ENCODE data around the gene DVL1.
"Not testable (repeated sequence)": the region's sequence is repeated elsewhere in the genome, so short reads cannot be mapped to it uniquely, and the experiment has no call there.

Gene DVL1

GRCh38 chr1:1324524-1325287 lies 24.5 kb downstream of the DVL1 start, which contains the start of the genes CPTP and INTS11:
TSS of gene CPTP (plus strand) at chr1:1324802. CDS start at chr1:1326911, 2,109 bp downstream.
TSS of gene INTS11 (minus strand) at chr1:1324660. CDS start at chr1:1324608, 52 bp downstream.
- peak; percentile 89 for DNase-seq

DNA sequence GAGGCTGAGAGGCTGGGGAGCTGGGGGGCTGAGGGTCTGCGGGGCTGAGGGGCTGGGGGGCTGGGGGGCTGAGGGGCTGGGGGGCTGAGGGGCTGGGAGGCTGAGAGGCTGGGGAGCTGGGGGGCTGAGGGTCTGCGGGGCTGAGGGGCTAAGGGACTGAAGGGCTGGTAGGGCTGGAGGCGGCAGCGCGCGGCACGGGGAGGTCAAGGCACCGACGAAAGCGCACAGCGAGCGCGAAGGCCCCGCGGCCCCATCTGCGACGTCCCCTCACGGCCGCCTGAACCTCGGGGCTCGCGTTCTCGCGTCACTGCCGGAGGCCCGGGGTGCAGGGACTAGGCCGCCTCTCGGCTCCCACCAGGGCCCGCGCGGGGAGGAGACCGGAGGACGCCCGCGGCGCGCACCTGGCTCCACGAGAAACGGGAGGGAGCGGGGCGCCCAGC lies 25.1 kb downstream of the DVL1 start:
- no peak for DNase-seq

- DNase-seq: no peak
Observed at GRCh38 chr1:1322952-1323351, 26.3 kb downstream of the DVL1 start.

DNA sequence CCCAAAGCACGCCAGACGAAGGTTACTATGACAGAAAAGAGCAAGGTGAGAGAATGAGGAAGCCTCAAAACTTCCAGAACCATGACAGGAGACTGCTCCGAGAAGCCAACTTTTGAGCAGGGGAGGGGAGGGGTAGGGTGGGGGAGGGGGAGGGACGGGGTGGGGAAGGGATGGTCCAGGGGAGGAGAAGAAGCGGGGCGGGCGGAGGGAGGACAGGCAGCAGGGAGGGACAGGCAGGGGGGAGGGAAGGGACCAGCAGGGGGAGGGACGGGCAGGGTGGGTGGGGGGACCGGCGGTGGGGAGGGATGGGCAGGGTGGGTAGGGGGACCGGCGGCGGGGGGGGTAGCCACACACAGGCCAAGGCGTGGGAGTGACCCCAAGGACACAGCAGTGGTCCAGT lies 26.8 kb downstream of the DVL1 start:
- DNase-seq: no peak

GRCh38 chr1:1321477-1321876 lies 27.7 kb downstream of the DVL1 start:
- DNase-seq: no peak

- DNase-seq: no peak
Observed at GRCh38 chr1:1320666-1321448, 28.4 kb downstream of the DVL1 start.

DNA sequence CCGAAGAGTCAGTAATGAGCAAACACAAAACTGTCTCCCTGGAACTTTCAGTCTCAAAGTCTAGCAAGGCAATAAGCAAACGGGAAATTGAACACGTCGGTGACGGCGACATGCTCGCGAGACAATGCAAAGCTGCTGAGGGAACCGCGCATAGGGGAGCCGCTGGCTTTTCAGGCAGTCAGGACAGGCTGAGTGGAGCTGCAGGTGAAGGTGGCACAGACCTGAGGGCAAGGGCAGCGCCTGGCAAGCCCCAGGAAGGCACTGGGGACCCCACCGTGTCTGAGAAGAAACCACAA lies 29.6 kb downstream of the DVL1 start:
- no peak for DNase-seq

GRCh38 chr1:1318777-1319645 lies 30.2 kb downstream of the DVL1 start:
- no peak for DNase-seq

DNA sequence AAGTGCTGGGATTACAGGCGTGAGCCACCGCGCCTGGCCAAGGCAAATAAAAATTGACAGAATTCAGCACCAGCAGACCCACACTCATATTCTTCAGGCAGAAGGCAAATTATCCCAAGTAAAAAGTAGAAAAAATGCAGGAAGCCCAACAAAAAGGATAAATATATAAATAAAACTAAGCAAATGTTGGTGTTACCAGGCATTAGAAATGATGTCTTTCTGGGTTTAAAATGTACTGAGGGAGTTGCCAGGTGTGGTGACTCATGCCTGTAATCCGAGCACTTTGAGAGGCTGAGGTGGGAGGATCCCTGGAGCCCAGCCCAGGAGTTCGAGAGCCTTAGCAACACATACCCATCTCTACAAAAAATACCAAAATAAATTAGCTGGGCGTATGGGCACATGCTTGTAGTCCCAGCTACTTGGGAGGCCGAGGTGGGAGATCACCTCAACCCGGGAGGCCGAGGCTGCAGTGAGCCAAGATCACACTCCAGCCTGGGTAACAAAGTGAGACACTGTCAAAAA lies 31.0 kb downstream of the DVL1 start:
- DNase-seq: no peak

GRCh38 chr1:1317420-1317819 lies 31.8 kb downstream of the DVL1 start:
- no peak for DNase-seq

- DNase-seq: not testable (repeated sequence)
Observed at GRCh38 chr1:1316199-1316598, 33.0 kb downstream of the DVL1 start.

- no peak for DNase-seq
Observed at GRCh38 chr1:1315435-1315954, 33.7 kb downstream of the DVL1 start.

DNA sequence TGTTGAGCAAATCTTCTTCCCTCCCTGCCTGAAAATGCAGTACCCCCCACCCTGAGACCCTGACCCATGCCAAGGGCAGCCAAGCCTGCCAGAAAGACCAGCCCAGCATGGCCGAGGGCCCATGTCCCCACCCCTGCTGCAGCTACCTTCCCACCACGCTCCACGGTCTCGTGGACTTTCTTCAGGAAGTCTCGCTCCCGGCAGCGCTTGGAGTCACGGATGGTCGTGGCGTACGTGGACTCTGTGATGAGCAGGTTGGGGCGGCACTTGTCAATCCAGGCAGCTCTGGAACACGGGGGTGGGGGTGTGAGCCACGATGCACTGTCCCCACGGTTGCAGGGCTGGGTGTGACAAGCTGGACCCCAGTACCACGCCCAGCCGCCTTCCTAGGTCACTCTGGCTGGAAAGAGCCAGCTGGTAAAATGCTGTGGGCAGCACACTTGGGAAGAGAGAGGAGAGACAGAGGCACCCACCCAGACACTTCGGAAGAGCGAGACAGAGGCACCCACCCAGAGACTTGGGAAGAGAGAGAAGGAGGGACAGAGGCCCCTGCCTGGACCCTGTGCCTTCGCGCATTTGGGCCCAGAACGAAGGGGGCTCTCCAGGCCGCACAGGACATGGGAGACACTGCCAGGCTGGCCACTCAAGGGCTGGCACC lies 34.4 kb downstream of the DVL1 start:
- no peak for DNase-seq

DNA sequence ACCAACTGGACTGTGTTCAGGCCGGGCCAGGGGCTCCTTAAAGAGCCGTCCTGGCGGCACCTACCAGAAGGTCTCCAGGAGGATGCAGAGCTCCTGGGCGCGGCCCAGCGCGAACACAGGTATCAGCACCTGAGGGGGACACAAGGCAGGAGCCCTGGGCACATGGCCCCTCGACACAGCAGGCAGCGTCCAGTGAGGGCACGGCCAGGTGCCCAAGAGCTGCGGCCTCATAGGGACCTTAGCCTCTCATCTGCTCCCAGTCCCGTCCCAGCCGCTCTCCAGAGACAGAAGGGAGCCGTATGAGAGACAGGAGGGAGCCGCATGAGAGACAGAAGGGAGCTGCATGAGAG lies 35.0 kb downstream of the DVL1 start:
- DNase-seq: no peak

DNA sequence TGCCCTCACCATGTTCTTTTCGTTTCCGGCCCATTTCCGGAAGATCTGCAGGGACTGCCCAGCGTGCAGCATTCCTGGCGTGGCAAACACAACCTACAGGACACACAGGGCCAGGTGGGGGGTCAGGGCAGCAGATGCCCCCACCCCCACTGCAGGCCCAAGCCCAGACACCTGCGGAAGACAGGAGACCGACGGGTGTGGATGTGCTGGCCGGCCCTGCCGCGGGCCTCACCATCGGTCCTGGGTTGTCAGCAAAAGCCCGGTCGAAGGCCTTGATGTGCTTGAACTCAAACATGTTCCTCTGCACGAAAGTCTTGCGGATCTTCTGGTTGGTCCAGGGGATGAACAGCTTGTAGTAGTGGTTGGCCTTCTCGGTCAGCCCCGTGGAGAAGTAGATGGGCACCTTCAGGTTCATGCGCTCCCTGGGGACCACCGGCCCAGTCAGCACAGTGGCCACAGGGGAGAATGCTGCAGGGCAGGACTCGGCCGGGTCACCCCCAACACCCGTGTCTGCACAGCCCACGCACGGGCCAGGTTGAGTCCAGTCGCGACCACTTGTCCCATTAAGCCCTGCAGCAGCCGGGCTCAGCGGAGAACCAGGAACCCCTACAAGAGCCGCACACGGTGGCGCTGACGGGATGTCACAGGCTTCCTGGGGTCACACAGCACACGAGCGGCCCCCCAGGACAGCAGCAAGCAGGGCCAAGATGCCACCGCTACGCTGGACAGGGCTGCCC lies 35.5 kb downstream of the DVL1 start:
- no peak for DNase-seq

DNA sequence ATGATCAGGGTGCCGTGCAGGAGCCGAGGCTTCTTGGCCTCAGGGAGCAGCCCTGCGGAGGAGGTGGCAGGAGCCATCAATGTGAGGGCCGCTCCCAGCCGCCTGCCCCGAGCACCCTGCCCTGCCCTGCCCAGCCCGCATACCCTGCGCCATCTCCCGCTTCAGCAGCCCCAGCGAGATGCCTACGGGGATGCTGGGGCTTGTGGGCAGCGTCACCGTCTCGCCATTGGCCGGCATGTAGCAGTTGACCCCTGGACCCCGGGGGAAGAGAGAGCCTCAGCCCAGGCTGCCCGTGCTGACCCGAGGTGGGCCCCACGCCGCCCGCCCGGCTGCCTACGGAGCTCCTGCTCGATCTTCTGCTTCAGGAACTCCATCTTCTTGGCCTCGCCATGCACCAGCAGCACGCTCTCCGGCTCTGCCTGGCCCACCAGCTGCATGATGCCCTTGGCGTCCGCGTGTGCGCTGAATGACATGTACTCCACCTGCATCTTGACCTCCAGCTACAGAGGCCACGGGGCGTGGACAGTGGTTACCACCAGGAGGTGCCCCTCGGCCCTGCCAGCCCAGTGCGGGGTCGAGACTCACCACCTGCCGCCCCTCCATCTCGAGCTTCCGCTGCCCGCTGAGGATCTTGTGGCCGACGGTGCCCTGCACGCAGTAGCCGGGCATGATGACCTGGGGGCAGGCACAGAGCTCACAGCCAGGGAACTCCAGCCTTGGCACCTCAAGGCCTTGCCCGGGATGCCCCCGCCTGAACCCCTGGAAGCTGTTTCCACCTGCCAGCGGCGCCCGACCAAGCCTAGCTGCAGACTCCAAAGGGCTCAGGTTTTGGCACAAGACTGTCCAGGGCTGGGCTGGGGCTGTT lies 36.5 kb downstream of the DVL1 start:
- no peak for DNase-seq

DNA sequence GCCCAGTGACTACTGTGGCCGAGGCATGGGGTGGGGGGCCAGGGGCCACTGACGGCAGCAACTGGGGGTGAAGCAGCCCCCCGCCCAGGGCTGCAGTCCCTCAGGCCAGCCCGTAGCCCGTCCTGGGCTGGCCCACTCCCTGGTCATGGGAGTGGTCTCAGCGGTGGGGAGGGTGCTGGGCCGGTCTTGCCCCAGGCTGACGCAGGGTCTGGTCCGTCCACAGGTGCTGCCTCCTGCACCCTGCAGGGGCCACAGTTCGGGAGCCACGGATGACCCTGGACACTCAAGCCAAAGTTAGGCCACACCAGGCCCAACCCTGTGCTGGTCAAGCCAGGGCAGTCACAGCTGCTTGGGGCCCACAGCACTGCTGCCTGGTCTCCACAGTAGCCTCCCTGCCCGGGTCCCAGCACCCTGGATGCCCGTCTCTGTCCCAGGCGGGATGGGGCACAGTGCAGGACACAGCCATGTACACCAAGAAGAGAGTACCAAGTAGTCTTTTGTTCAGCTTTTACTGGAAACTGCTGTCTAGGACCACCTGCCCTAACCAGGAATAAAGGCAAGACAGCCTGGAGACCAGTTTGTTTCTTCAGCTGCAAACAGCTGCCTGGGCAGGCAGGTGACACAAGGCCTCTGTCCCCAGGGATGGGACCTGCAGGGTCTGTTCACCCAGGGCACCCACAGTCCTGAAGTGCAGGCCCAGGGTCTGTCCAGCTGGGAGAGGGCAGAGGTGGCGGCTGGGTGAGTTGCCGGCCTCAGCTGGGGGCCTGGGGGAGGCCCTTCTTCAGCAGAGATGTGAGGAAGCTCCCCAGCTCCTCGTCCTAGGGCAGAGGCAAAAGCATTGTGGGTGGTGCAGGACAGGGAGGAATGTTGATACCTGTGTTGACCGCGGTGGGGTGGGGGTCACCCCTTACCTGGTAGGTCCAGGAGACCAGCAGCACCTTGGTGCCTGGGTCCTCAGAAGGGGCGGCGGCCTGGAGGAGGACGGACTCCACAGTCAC lies 37.8 kb downstream of the DVL1 start:
- no peak for DNase-seq

GRCh38 chr1:1310476-1311053 lies 38.7 kb downstream of the DVL1 start:
- no peak for DNase-seq

DNA sequence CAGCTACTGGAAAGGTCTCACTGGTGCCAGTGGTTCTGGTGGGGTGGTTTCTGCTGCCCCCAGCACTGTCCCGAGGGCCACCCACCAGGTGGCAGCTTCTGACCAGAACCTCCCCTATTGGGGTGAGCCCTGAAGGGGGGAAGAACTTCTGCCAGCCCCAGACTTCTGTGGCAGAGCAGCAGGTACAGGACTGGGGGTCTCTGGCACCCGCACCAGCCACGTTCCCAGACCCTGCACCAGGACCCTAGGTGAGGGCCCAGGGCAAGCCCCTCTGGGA lies 39.2 kb downstream of the DVL1 start:
- DNase-seq: no peak
